DMS114 treated with DMSO at 0.1 percent for 48 hours (cell line): ENCODE measurements around the gene SF1.

Source experiments
- DNase-seq: peaks from one replicate; lab custom pipeline; 2025; ENCODE audit not compliant: unreplicated experiment; lab: John Stamatoyannopoulos, UW

The SF1 gene

GRCh38 chr11:64762674-64763525, 15.4 kb downstream of the SF1 start:
- no peak for DNase-seq

- DNase-seq, result no peak
Measured at GRCh38 chr11:64762277-64762673, 16.1 kb downstream of the SF1 start.

GRCh38 chr11:64760759-64761420, 17.5 kb downstream of the SF1 start:
- DNase-seq, result no peak

GRCh38 chr11:64759722-64760719, 18.3 kb downstream of the SF1 start, which contains the start of gene PYGM:
Gene PYGM, minus strand, starts transcription at chr11:64759974. Its CDS starts 76 bp downstream, at chr11:64759898.
- DNase-seq, result no peak

- no peak for DNase-seq
Measured at GRCh38 chr11:64759131-64759721, 19.1 kb downstream of the SF1 start.

GRCh38 chr11:64758330-64759079, 19.8 kb downstream of the SF1 start:
- no peak for DNase-seq

- DNase-seq, result no peak
Measured at GRCh38 chr11:64757549-64758329, 20.6 kb downstream of the SF1 start.

GRCh38 chr11:64755681-64756361, 22.5 kb downstream of the SF1 start:
- DNase-seq, result no peak

GRCh38 chr11:64754919-64755662, 23.3 kb downstream of the SF1 start:
- DNase-seq, result no peak

GRCh38 chr11:64754124-64754918, 24.0 kb downstream of the SF1 start:
- no peak for DNase-seq

- DNase-seq, result no peak
Measured at GRCh38 chr11:64753380-64754123, 24.8 kb downstream of the SF1 start.

- no peak for DNase-seq
Measured at GRCh38 chr11:64753019-64753379, 25.3 kb downstream of the SF1 start.

GRCh38 chr11:64752175-64752970, 26.0 kb downstream of the SF1 start:
- DNase-seq, result no peak

GRCh38 chr11:64751580-64751979, 26.8 kb downstream of the SF1 start:
- DNase-seq, result no peak

GRCh38 chr11:64751136-64751535, 27.2 kb downstream of the SF1 start:
- no peak for DNase-seq
